ENCODE results near the gene TRRAP. TPM values are rescaled to one million over a fixed set of nuclear protein-coding genes. Genes with fewer than 3 reads are reported as not detected.

TRRAP gene
- total and polyA plus RNA-seq, 2 experiments from 2014 or later: 14.9 to 58.7 TPM

DNA sequence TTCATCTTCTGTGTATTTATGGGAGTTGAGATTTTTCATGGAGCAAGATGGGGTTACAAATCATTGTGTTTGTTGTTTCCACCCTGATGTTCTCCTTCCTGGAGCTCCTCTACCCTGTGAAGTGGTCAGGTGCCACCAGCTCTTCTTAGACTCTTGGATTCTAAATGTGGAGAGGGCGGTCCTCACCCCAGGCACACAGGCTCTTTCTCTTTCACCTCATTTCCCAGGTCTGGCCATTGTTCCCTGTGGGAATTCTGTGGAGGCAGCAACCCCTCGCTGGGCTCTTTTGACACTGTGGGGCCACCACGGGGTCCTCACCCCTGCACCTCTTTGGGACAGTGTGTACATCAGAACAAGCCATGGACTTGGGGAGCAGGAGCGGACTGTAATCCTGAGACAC, 95.9 kb downstream of the TRRAP start:
- Mint-ChIP-seq H3K36me3 (ENCODE audit: low read depth) (peaks cover 93% of the 10 kb centered on the region), H3K27ac (no peak overlapping the region), H3K27me3 (ENCODE audit: insufficient read depth, low read depth, poor library complexity) (peaks cover 7% of the 10 kb centered on the region), H3K4me3 (no peak overlapping the region), H3K9me3 (no peaks in the 10 kb centered on the region; the same call in 2 of the 3 replicates), H3K4me1 (no peaks in the 10 kb centered on the region)
- no peak overlapping the region for H2AFZ ChIP-seq
- H3K79me2 ChIP-seq (replicated peaks; ENCODE audit: insufficient read depth): no peaks in the 10 kb centered on the region
- peaks cover 58% of the 10 kb centered on the region for H3K36me3 ChIP-seq (ENCODE audit: insufficient read depth)
- TF ChIP-seq NANOG (IDR thresholded peaks at IDR 0.05; ENCODE audit: borderline replicate concordance) (no peak), ZNF331 (CRISPR knock-in tag; IDR thresholded peaks at IDR 0.05; ENCODE audit: low read depth) (no peak), STAT1 (IDR thresholded peaks at IDR 0.05; ENCODE audit: unreplicated experiment) (no peak), ZNF114 (CRISPR knock-in tag; IDR thresholded peaks at IDR 0.05) (no peak), POLR2AphosphoS5 (IDR thresholded peaks at IDR 0.05; ENCODE audit: low read depth) (no peak), CREB1 (CRISPR knock-in tag; IDR thresholded peaks at IDR 0.05; ENCODE audit: low read depth) (no peak), EZH2 (IDR thresholded peaks at IDR 0.05; ENCODE audit: low read depth, unreplicated experiment) (no peak), EZH2phosphoT487 (IDR thresholded peaks at IDR 0.05; ENCODE audit: unreplicated experiment) (no peak), JUNB (IDR thresholded peaks at IDR 0.05; ENCODE audit: unreplicated experiment) (no peak)
- TF ChIP-seq, protein P1, sequence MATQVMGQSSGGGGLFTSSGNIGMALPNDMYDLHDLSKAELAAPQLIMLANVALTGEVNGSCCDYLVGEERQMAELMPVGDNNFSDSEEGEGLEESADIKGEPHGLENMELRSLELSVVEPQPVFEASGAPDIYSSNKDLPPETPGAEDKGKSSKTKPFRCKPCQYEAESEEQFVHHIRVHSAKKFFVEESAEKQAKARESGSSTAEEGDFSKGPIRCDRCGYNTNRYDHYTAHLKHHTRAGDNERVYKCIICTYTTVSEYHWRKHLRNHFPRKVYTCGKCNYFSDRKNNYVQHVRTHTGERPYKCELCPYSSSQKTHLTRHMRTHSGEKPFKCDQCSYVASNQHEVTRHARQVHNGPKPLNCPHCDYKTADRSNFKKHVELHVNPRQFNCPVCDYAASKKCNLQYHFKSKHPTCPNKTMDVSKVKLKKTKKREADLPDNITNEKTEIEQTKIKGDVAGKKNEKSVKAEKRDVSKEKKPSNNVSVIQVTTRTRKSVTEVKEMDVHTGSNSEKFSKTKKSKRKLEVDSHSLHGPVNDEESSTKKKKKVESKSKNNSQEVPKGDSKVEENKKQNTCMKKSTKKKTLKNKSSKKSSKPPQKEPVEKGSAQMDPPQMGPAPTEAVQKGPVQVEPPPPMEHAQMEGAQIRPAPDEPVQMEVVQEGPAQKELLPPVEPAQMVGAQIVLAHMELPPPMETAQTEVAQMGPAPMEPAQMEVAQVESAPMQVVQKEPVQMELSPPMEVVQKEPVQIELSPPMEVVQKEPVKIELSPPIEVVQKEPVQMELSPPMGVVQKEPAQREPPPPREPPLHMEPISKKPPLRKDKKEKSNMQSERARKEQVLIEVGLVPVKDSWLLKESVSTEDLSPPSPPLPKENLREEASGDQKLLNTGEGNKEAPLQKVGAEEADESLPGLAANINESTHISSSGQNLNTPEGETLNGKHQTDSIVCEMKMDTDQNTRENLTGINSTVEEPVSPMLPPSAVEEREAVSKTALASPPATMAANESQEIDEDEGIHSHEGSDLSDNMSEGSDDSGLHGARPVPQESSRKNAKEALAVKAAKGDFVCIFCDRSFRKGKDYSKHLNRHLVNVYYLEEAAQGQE (IDR thresholded peaks at IDR 0.05; ENCODE audit: unreplicated experiment): no peak
- TF ChIP-seq, protein P2, sequence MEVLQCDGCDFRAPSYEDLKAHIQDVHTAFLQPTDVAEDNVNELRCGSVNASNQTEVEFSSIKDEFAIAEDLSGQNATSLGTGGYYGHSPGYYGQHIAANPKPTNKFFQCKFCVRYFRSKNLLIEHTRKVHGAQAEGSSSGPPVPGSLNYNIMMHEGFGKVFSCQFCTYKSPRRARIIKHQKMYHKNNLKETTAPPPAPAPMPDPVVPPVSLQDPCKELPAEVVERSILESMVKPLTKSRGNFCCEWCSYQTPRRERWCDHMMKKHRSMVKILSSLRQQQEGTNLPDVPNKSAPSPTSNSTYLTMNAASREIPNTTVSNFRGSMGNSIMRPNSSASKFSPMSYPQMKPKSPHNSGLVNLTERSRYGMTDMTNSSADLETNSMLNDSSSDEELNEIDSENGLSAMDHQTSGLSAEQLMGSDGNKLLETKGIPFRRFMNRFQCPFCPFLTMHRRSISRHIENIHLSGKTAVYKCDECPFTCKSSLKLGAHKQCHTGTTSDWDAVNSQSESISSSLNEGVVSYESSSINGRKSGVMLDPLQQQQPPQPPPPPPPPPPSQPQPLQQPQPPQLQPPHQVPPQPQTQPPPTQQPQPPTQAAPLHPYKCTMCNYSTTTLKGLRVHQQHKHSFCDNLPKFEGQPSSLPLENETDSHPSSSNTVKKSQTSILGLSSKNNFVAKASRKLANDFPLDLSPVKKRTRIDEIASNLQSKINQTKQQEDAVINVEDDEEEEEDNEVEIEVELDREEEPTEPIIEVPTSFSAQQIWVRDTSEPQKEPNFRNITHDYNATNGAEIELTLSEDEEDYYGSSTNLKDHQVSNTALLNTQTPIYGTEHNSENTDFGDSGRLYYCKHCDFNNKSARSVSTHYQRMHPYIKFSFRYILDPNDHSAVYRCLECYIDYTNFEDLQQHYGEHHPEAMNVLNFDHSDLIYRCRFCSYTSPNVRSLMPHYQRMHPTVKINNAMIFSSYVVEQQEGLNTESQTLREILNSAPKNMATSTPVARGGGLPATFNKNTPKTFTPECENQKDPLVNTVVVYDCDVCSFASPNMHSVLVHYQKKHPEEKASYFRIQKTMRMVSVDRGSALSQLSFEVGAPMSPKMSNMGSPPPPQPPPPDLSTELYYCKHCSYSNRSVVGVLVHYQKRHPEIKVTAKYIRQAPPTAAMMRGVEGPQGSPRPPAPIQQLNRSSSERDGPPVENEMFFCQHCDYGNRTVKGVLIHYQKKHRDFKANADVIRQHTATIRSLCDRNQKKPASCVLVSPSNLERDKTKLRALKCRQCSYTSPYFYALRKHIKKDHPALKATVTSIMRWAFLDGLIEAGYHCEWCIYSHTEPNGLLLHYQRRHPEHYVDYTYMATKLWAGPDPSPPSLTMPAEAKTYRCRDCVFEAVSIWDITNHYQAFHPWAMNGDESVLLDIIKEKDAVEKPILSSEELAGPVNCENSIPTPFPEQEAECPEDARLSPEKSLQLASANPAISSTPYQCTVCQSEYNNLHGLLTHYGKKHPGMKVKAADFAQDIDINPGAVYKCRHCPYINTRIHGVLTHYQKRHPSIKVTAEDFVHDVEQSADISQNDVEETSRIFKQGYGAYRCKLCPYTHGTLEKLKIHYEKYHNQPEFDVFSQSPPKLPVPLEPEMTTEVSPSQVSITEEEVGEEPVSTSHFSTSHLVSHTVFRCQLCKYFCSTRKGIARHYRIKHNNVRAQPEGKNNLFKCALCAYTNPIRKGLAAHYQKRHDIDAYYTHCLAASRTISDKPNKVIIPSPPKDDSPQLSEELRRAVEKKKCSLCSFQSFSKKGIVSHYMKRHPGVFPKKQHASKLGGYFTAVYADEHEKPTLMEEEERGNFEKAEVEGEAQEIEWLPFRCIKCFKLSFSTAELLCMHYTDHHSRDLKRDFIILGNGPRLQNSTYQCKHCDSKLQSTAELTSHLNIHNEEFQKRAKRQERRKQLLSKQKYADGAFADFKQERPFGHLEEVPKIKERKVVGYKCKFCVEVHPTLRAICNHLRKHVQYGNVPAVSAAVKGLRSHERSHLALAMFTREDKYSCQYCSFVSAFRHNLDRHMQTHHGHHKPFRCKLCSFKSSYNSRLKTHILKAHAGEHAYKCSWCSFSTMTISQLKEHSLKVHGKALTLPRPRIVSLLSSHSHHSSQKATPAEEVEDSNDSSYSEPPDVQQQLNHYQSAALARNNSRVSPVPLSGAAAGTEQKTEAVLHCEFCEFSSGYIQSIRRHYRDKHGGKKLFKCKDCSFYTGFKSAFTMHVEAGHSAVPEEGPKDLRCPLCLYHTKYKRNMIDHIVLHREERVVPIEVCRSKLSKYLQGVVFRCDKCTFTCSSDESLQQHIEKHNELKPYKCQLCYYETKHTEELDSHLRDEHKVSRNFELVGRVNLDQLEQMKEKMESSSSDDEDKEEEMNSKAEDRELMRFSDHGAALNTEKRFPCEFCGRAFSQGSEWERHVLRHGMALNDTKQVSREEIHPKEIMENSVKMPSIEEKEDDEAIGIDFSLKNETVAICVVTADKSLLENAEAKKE (CRISPR knock-in tag; IDR thresholded peaks at IDR 0.05): no peak
- TF ChIP-seq, protein P3, sequence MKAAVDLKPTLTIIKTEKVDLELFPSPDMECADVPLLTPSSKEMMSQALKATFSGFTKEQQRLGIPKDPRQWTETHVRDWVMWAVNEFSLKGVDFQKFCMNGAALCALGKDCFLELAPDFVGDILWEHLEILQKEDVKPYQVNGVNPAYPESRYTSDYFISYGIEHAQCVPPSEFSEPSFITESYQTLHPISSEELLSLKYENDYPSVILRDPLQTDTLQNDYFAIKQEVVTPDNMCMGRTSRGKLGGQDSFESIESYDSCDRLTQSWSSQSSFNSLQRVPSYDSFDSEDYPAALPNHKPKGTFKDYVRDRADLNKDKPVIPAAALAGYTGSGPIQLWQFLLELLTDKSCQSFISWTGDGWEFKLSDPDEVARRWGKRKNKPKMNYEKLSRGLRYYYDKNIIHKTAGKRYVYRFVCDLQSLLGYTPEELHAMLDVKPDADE (IDR thresholded peaks at IDR 0.05): no peak
- TF ChIP-seq, protein P4, sequence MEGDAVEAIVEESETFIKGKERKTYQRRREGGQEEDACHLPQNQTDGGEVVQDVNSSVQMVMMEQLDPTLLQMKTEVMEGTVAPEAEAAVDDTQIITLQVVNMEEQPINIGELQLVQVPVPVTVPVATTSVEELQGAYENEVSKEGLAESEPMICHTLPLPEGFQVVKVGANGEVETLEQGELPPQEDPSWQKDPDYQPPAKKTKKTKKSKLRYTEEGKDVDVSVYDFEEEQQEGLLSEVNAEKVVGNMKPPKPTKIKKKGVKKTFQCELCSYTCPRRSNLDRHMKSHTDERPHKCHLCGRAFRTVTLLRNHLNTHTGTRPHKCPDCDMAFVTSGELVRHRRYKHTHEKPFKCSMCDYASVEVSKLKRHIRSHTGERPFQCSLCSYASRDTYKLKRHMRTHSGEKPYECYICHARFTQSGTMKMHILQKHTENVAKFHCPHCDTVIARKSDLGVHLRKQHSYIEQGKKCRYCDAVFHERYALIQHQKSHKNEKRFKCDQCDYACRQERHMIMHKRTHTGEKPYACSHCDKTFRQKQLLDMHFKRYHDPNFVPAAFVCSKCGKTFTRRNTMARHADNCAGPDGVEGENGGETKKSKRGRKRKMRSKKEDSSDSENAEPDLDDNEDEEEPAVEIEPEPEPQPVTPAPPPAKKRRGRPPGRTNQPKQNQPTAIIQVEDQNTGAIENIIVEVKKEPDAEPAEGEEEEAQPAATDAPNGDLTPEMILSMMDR (conservative IDR thresholded peaks at IDR 0.05; ENCODE audit: low read depth in 2 of 2): no peak
- DNase-seq (ENCODE audit: low spot score): no peak
- H3K4me1 ChIP-seq (ENCODE audit: insufficient read depth): no peaks in the 10 kb centered on the region
- H3K9me2 ChIP-seq (ENCODE audit: insufficient read depth): no peaks in the 10 kb centered on the region
- H3K27ac ChIP-seq (ENCODE audit: low read depth): no peak overlapping the region
- H3K4me2 ChIP-seq: no peak overlapping the region
- H4K20me1 ChIP-seq (replicated peaks; ENCODE audit: insufficient read depth): peaks cover 18% of the 10 kb centered on the region
- H3F3A ChIP-seq (replicated peaks; ENCODE audit: low read depth): no peaks in the 10 kb centered on the region
- H3K4me3 ChIP-seq: no peak overlapping the region
- no peaks in the 10 kb centered on the region for H3K27me3 ChIP-seq (ENCODE audit: insufficient read depth)
- no peak for ATAC-seq

All from GM23338 (cell line).